GM21529 (cell line): ENCODE data around the gene ETDC.

Experiments used
- ATAC-seq: cut with Tn5 transposase; IDR thresholded peaks from one replicate; pipeline ENCODE4 v1.9.1; 2021; ENCODE audit not compliant: unreplicated experiment

The ETDC gene

GRCh38 chrX:135345107-135345589 lies 35.9 kb downstream of the ETDC start:
- ATAC-seq = no peak

GRCh38 chrX:135346975-135347374 lies 37.7 kb downstream of the ETDC start:
- ATAC-seq = no peak

GRCh38 chrX:135347381-135348016 lies 38.2 kb downstream of the ETDC start:
- ATAC-seq = no peak

- ATAC-seq = no peak
Observed at GRCh38 chrX:135354288-135354687, 45.0 kb downstream of the ETDC start.
